ENCODE results near the gene LEMD1. TPM values are rescaled to one million over a fixed set of nuclear protein-coding genes. Genes with fewer than 3 reads are reported as not detected.

Gene LEMD1
- total RNA-seq, 1 donor from 2014 or later, result not detected

DNA sequence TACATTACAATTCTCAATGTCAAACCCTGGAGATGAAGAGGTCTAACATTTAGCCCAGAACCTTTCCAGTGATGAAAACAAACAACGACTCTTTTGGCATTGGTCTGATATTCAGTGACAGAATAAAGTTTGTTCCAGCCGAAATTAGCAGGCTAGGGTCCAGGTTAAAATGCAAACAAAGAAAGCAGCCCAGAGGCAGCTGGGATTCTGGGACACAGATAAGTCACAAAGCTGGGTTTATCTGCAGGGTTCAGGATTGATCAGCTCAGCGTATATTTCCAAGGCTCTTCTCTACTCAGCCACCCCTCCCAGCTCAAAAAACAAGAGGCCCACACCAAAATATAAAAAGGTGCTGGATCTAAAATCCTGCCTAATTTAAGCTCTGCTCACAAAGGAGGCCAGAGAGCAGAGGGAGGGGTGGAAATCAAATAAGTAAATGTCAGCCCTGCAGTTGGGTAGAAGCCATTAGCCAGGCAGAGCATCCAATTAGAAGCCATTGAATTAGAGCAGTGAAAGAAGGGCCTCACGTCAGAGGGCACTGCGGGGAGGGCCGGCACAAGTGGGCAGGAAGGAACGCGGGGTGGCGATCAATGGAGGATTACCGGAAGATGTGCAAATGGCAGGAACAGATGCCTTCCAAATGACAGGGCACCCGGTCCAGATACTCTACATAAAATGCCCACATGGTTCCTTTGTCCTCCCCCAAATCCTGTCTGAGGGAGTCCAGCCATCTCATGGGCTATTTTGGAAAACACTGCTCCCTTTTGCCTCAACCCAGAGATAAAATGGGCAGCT is 61.9 kb downstream of the LEMD1 start:
- Histone ChIP-seq H3K27me3 (no peaks in the 10 kb centered on the region), H3K27ac (no peak overlapping the region), H3K4me1 (no peaks in the 10 kb centered on the region), H3K36me3 (no peaks in the 10 kb centered on the region), H3K4me3 (no peak overlapping the region), H3K9me3 (no peaks in the 10 kb centered on the region)
- intact Hi-C loops (cut with DNase I), result no loop called here
- DNase-seq (ENCODE audit: low spot score in 2 of 2), result no peak
- TF ChIP-seq, protein P1, sequence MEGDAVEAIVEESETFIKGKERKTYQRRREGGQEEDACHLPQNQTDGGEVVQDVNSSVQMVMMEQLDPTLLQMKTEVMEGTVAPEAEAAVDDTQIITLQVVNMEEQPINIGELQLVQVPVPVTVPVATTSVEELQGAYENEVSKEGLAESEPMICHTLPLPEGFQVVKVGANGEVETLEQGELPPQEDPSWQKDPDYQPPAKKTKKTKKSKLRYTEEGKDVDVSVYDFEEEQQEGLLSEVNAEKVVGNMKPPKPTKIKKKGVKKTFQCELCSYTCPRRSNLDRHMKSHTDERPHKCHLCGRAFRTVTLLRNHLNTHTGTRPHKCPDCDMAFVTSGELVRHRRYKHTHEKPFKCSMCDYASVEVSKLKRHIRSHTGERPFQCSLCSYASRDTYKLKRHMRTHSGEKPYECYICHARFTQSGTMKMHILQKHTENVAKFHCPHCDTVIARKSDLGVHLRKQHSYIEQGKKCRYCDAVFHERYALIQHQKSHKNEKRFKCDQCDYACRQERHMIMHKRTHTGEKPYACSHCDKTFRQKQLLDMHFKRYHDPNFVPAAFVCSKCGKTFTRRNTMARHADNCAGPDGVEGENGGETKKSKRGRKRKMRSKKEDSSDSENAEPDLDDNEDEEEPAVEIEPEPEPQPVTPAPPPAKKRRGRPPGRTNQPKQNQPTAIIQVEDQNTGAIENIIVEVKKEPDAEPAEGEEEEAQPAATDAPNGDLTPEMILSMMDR (IDR thresholded peaks at IDR 0.05), result no peak

DNA sequence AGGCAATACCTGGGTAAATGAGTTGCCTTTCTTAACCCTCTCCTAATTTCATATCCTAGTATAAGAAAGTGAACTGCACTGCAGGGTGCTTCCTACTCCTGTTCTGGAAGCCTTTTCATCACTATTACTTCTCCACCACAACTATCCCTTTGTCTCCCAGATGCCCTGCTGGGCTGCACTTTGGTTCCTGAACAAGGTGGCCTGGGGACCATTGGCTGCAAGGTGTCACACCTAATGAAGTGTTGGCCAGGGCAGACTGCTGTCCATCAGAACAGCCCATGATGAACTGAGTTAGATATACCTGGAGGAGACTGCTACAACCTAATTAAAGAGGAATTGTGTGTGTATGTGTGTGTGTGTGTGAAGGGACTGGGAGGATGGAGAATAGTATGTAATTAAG is 63.3 kb downstream of the LEMD1 start:
- intact Hi-C loops (cut with DNase I), result no loop called here
- no peaks in the 10 kb centered on the region for H3K9me3 ChIP-seq
- TF ChIP-seq, protein P1 (IDR thresholded peaks at IDR 0.05), result no peak
- DNase-seq (ENCODE audit: low spot score in 2 of 2), result no peak
- H3K36me3 ChIP-seq, result no peaks in the 10 kb centered on the region
- no peaks in the 10 kb centered on the region for H3K27me3 ChIP-seq
- no peak overlapping the region for H3K27ac ChIP-seq
- H3K4me3 ChIP-seq, result no peak overlapping the region
- H3K4me1 ChIP-seq, result no peaks in the 10 kb centered on the region

DNA sequence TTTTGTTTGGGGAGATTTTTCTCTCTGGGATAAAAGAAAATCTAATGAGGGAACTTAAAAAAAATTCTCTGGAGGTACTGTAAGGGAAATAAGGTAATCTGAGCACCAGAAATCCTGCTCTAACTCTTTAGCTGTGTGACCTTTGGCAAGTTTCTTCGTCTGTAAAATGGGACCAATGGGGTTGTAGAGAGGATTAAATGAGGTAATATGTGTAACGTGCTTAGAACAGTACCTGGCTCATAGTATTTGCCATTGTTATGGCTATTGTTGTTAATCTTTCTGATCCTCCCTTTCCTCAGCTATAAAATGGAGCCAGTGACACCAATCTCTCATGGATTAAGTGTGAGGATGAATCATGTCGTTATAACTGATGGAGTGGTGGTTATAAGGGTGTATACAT is 64.3 kb downstream of the LEMD1 start:
- no peak overlapping the region for H3K27ac ChIP-seq
- H3K9me3 ChIP-seq, result no peaks in the 10 kb centered on the region
- H3K4me1 ChIP-seq, result no peaks in the 10 kb centered on the region
- H3K27me3 ChIP-seq, result no peaks in the 10 kb centered on the region
- no peaks in the 10 kb centered on the region for H3K36me3 ChIP-seq
- H3K4me3 ChIP-seq, result no peak overlapping the region
- intact Hi-C loops (cut with DNase I), result no loop called here
- DNase-seq (ENCODE audit: low spot score in 2 of 2), result no peak
- TF ChIP-seq, protein P1 (IDR thresholded peaks at IDR 0.05), result no peak

DNA sequence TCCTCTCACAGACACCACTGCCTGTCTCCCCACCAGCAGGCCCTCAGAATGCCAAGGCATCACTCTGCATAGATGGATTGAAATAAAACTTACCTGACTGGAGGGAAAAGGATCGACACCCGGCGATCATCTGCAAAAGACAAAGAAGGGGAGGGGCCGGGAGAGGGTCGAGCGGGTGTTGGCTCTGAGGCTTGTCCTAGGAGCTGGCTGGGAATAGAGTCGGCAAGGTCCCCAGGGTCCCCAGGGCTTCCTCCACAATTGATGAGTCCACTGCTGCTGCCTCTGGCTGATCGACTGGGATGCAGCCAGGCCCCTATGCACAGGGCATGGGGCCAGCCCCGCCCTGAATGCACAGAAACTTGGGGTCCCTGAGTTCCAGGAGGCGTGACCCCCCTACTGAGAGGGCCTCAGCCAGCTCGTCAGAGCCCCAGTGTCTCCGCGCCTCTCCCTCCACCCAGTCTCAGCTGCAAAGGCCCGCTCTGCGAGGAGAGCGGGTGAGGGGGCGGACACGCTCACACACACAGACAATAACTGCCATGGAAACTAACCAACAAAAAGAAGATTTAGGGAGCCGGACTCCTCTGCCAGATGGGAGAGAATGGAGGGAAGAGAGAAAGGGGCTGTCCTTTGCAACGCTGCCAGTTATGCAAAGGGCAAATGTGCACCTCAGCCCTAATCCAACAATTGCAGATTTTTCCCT is 65.3 kb downstream of the LEMD1 start, which contains the start of gene KLHDC8A:
Gene KLHDC8A, minus strand, starts transcription at position 483 of the 700 bp plus-strand sequence. CDS start 13,318 bp downstream, outside the sequence.
- H3K4me1 ChIP-seq, result no peaks in the 10 kb centered on the region
- no peaks in the 10 kb centered on the region for H3K27me3 ChIP-seq
- H3K9me3 ChIP-seq, result no peaks in the 10 kb centered on the region
- intact Hi-C loops (cut with DNase I), result no loop called here
- no peak within 1 kb of the TSS for H3K4me3 ChIP-seq
- no peak within 1 kb of the TSS for H3K27ac ChIP-seq
- no peak for DNase-seq (ENCODE audit: low spot score in 2 of 2)
- H3K36me3 ChIP-seq, result no peaks in the 10 kb centered on the region
- TF ChIP-seq, protein P1 (IDR thresholded peaks at IDR 0.05), result no peak

DNA sequence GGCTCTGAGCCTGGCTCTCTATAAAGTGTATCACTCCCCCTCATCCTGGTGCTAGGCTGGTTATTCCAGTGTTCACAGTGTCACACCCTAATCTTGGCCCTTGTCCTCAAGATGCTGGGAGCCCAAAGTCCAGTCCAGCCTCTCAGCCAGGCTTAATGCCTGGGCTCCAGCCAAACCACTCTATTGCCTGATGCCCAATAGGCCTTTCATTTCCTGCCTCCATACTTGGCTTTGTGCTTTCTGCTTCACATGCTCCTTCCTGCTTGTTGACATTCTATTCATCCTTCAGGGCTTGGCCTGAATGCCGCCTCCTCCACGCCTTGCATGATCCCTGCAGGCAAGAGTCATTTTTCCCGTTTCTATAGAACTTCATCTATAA is 66.8 kb downstream of the LEMD1 start:
- Histone ChIP-seq H3K27ac (no peak overlapping the region), H3K4me3 (no peak overlapping the region), H3K4me1 (no peaks in the 10 kb centered on the region), H3K9me3 (no peaks in the 10 kb centered on the region), H3K27me3 (no peaks in the 10 kb centered on the region), H3K36me3 (no peaks in the 10 kb centered on the region)
- intact Hi-C loops (cut with DNase I), result loop anchor here (2.0 kb wide), 1 partner anchor 170 kb away; no protein-coding TSS in a partner anchor
- no peak for DNase-seq (ENCODE audit: low spot score in 2 of 2)
- TF ChIP-seq, protein P1 (IDR thresholded peaks at IDR 0.05), result no peak
